Stimulated activated naive CD8-positive, alpha-beta T cell treated with anti-CD3 and anti-CD28 coated beads, Interleukin-15, Interleukin-2, amounts not matched to agents 100 U/mL and 50 U/mL, for 24 hours (primary cell): ENCODE measurements around the gene C5.

Experiments used
- ATAC-seq: fragments of 150-1000 bp; cut with Tn5 transposase; one replicate; pipeline ENCODE4 v1.10.0; 2021
- DNase-seq: peaks from one replicate; pipeline ENCODE4 v3.0.0; 2021

C5 gene

GRCh38 chr9:120940573-120940972, 109.5 kb downstream of the C5 start:
- DNase-seq = no peak
- no peak for ATAC-seq

DNA sequence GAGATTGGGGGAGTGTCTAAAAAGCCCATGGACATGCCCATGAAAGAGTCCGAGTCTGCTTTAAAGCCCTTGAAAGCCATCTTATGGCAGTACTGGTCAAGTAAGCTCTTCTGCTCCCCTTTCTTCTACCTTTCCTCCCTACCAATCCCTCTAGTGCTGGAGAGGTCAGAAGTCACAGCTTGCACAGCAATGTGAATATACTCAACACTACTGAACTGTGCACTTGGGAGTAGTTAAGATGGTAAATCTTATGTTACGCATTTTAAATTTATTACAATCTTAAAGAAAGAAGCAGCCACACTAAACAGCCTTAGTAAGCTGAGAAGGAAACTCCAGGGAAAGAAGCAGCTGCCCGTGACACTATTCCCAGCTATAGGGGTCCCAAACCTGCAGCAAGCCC, 111.2 kb downstream of the C5 start:
- no peak for ATAC-seq

GRCh38 chr9:120937596-120937995, 112.5 kb downstream of the C5 start:
- no peak for ATAC-seq

More for the DNA sequence above, 111.2 kb downstream of the C5 start:
- no peak for DNase-seq

GRCh38 chr9:120937127-120937526, 112.9 kb downstream of the C5 start:
- ATAC-seq = no peak
- DNase-seq = no peak

More at GRCh38 chr9:120937596-120937995, 112.5 kb downstream of the C5 start:
- DNase-seq = no peak

GRCh38 chr9:120936764-120937122, 113.3 kb downstream of the C5 start:
- DNase-seq (no peak), ATAC-seq (no peak)

GRCh38 chr9:120936011-120936763, 113.9 kb downstream of the C5 start:
- DNase-seq = peak; percentile 97
- peak; percentile 70 for ATAC-seq

GRCh38 chr9:120935383-120935857, 114.7 kb downstream of the C5 start:
- ATAC-seq = no peak
- peak; percentile 38 for DNase-seq

- DNase-seq (no peak), ATAC-seq (no peak)
These were observed 115.8 kb downstream of the C5 start for GRCh38 chr9:120934281-120934680.

GRCh38 chr9:120933310-120934055, 116.6 kb downstream of the C5 start:
- ATAC-seq (no peak), DNase-seq (no peak)

DNA sequence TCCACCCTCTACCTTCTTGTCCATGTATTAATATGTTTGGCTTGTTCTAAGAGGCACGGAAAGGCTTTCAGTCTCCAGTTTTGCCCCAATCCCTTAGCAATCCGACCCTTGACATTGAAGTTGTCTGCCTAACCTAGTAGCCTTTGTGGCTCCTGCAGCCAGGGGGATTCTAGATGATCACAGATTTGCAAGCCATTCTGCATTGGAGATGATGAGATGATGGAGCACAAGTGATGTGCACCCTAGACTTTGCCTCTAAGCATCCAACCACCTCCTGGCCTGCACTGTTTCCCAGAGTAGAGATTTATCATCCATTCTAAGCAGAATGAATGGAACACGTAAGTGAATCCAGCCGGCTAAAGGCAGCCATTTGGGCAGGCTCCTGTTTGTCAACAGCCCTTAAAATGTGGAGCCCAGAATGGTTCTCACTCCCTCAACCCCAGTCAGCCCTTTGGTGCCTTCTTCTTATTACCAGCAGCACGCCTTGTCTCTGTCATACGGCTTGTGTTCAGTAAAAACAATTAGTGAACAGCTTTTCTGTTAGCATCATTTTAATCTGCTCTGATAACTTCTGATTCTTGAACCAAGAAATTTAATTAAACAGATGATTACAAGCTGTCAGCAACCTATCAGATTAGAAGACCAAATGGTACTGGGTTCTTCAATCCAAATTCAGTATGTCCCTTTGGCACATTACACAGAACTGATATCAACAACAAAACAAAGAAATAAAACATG, 117.8 kb downstream of the C5 start:
- DNase-seq = no peak

DNA sequence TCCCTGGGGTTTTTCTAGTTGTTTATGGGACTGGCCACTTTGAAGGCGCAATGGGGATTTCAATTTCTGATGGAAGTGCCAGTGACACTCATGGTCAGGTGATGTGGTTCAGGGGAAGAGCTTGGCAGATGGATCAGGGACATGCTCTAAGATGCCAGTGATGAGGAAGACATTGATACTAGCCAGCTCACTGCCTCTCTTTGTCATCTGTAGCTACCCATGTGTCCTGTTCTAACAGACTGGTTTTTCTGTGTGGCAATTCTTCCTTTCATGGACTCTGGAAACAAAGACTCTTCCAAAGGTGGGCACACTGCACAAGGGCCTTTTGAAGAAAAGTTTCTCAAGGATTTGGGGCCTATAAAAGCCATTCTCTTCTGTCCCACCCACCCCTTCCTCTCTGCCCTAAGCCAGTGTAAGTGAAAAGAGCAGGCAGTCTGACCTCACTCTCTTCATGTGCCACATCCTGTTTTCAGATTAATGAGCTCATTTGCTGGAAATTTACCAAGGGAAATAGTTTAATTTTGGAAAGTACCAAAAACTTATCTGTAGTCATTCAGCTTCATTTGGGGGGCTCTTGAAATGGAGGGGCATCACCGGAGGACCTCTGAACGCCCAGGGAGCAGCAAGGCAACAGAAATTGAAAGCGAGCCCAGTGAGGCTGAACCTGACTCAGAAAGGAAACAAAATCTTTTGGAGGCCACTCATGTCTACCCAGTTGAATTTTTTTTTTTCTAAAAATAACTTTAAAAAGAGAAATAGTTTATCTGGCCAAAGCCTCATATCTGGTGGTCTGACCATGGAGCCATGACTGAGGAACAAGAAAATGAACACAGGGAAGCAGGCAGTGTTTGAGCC, 118.6 kb downstream of the C5 start:
- DNase-seq = peak; percentile 74
- ATAC-seq = peak; percentile 62

More for the DNA sequence above, 117.8 kb downstream of the C5 start:
- ATAC-seq = no peak

DNA sequence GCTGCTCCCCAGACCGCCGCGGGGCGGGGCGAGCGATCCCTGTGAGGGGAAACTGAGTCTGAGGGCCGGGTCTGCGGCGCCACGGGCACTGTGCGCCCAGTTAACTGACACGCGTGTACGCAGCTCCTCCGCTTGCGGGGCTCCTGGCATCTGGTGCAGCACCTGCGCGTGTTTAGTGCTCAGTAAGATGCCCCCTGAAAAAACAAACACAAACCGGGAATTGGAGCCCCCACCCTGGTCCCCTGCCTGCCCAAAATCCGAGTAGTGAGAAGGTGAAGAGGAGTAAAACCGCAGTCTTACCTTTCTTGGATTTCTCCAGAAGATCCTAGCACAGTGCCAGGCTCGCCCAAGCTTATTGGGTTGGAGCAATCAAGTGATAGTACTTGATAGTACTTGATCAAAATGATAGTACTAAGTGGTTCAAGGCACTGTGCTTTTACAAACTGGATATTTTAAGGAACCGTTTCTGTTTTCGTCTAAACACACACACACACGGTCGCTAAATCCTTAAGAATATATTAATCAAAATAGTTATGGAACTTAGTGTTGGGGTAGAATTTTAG, 120.8 kb downstream of the C5 start:
- ATAC-seq (no peak), DNase-seq (no peak)

DNA sequence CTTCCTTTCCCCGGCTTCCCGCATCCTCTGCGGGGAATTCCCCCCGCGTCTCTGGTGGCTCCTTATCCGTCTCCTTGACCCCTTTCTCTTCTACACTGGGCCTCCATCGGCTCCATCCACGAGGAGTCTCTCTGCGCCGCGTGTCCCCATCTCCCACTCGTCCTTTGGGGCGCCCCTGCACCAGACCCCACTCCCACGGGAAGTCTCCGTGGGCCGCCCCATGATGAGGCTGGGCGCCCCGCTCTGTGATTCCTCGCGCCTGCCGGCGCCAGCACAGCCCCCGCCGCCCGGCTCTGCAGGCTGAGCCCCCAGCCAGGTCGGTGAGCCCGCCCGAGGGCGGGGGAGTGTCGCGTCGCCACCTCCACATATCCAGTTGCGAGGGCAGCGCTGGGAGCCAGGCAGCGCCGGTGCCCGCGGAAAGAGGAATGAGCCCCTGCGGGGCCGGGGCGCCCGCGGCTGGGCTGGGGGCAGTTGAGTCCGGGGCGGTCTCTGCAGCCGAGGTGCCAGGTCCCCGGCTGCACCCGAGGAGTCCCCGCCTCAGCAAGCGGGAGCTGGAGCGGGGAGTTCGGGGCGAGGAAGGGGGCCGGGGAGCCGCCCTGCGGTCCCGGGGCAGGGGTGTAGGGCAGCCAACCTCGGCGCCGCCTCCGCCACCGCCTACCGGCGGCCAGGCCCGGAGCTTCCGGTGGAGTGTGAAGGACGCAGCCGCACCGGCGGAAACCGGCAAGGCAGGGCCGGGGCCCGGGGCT, 121.4 kb downstream of the C5 start:
- DNase-seq (peak; percentile 86), ATAC-seq (peak; percentile 7)

GRCh38 chr9:120928015-120928482, 122.0 kb downstream of the C5 start:
- DNase-seq (no peak), ATAC-seq (no peak)

- DNase-seq (no peak), ATAC-seq (peak; percentile 15)
These were observed 122.6 kb downstream of the C5 start for GRCh38 chr9:120927269-120928014.

DNA sequence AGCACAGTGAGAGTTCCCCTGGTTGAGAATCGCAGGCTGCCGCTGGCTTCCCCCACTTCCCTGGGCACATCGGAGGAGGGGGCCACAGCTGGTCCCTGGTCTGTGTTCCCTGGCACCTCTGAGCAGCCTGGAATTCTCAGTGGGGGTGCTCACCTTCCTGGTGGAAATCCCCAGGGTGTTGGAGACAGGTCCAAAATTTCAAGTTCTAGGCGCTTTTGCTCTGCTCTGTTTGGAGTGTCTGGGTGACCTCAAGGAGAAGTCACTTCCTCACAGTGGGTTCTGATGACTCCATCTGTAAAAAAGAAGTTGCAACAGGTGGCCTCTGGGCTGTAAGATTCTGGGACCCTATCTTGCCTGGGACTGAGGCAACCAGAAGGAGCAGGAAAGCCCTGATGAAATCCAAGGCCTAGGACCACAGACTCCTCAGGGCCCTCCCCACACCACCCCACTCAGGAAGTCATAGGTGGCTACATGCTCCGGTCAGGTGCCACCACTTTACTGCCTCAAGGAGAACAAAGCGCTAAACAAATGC, 123.6 kb downstream of the C5 start, which contains the start of gene TRAF1:
TSS of gene TRAF1 (minus strand) at position 400 of the 532 bp plus-strand sequence. CDS start 721 bp downstream, outside the sequence.
- ATAC-seq = peak; percentile 15
- DNase-seq = peak; percentile 45

DNA sequence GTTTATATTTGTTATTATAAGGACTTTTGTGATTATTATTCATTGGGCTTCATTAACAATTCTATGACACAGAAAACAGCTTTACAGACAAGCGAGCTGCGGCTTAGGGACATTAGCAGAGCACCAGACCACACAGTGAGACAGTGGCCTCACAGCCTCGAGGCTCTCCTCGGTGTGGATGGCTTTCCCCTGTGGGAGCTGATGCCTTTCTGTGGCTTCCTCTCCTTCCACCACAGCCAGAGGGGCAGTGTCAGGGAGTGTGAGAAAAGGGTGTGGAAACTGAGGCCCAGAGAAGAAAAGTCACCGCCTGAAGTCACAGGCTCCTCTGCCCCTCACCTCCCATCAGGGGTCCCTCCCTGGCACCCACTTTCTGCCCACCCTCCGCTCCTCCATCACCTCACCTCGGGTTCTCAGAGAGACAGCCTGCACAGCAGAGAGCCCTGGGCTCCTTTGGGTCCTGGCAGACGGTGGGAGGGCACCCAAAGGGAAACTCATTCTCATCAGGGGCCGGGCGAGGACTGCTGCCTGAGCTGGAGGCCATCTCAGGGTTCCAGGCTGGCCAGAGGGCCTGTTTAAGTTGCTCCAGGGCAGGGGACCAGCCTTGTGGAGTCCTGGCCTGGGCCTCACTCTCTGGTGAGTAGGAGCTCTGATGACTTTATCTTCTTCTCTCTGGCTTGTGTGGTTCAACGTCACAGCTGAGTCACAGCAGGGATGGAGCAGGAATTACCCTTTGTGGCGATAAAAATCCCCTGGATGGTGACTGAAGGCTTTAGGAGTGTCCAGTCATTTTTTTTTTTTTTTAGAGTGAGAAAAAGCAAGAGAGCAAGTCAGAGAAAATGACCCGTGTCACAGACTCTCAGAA, 124.3 kb downstream of the C5 start:
- DNase-seq (peak; percentile 87), ATAC-seq (peak; percentile 73)
